NCI-H69 (cell line): ENCODE measurements around the gene LBR.

Source experiments
- DNase-seq: peaks from one replicate; lab custom pipeline; 2025; lab: John Stamatoyannopoulos, UW

LBR gene

DNA sequence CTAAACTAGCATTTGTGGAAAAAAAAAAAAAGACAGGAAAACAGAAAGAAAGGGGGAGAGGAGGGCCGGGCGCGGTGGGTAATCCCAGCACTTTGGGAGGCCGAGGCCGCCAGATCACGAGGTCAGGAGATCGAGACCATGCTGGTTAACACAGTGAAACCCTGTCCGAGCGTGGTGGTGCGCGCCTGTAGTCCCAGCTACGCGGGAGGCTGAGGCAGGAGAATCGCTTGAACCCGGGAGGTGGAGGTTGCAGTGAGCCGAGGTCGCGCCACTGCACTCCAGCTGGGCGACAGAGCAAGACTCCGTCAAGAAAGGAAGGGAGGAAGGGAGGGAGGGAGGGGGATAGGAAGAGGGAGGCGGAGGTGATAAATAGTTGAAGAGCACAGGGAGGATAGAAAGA is 54.7 kb downstream of the LBR start:
- DNase-seq: no peak

DNA sequence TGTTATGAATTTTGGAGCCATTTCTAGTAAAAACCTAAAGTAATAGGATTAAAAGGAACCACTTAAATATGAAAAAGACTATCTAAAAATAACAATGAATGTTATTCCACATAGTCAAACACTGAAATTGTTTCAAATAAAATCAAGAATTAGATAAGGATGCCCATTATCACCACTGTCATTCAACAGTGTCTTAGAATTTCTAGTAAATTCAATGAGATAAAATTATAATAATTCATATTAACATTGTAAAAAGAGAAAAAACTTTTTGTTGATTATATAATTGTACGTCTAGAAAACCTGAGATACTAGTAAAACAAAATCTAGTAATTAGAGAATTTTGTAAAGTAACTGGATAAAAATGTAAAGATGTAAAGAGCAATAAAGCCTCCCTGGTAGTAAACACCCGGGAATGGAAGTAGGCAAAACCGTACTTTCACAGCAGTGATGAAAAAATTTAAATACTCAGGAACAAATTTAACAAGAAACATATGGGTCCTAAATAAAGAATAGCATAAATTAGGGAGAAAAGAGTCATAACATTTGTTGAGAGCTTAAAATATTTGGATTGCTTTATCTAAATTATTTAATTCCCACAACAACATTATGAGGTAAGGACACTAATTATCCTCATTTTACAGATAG is 56.4 kb downstream of the LBR start:
- no peak for DNase-seq

DNA sequence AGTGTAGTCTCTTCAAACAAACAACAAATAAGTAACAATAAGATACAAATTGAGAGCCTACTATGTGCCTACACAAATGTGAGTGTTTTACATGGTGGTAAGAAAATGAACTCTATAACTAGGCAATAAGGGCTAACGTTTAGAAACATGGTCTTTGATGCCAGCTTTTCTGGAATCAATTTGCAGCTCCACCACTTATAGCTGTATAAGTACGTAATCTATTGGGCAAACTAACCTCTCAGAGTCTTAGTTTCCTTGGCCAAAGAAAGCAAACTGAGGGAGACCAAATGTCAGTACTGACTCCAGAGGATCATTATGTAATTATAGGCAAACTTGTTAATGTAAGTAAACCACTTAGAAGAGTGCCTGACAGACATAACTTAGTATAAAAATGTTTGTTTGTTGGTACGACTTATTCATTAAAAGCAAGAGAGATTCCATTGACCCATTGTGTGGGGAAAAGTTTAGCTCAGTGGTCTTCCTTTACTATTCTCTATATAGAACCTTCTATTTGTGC is 59.7 kb downstream of the LBR start:
- no peak for DNase-seq

- DNase-seq: no peak
These were observed 61.3 kb downstream of the LBR start for GRCh38 chr1:225366552-225366951.

DNA sequence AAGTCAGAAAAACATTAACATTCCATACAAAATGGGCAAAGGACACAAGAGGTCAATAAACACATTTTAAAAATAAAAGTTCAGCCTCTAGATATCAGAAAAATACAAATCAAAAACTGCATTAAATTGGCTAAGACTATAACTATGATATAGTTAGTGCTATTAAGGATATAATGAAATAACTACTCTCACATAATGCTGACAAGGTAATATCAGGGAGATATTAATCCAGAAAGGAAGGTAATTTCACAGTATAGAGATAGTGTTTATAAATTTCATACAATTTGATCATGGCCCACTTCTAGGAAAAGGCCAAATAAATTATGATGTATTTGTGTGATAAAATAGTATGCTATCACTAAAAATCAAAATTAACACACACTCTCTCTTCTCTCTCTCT is 61.8 kb downstream of the LBR start:
- no peak for DNase-seq

DNA sequence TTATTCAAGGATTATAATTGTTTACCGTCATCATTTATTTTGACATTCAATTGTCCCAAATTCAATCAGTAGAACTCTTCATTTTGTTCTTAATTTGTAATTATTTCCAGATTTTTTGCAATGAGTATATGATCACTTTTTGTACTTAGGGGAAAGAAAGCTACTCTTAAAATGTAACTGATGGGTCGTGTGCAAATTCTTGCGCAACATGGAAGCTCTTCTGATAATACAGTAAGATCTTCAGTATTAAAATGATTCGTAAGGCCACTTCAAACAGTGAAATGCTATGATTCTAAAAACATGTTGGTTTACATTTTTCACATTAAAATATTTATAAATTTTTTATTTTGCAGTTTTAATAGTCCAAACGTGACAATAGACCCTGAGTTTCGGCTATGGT is 63.4 kb downstream of the LBR start:
- DNase-seq: no peak

DNA sequence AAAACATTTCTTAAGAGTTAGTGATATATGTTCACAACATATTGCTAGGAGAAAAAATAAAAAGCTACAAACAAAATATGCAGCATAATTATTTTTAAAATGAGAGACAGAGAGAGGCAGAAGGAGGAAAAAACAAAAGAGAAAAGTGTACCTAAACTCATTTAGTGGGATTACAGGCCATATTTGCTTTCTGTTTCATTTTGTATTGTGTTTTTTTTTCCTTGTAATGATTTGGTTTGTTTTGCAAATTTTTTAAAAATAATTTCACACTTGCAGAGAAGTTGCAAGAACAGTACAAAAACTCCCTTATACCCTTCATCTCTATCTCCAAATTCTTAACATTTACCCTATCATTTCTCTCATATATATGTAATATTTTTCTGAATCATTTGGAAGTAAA is 65.0 kb downstream of the LBR start:
- DNase-seq: no peak

- no peak for DNase-seq
These were observed 66.7 kb downstream of the LBR start for GRCh38 chr1:225361176-225361575.

DNA sequence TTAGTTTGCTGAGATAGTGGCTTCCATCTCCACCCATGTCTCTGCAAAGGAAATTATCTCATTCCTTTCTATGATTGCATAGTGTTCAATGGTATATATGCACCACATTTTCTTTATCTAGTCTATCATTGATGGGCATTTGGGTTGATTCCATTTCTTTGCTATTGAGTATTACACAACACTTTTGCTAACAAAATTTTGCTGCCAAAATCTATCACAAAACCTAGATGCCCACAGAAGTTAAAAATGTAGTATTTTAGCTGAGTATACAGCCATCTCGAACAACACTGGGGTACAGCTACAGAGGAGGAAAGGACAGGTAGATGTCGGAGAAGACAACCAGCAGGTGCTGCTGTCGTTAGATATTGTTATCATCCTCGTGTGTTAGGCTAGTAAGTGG is 67.7 kb downstream of the LBR start:
- no peak for DNase-seq

GRCh38 chr1:225355863-225356262 is 72.0 kb downstream of the LBR start:
- DNase-seq: no peak

DNA sequence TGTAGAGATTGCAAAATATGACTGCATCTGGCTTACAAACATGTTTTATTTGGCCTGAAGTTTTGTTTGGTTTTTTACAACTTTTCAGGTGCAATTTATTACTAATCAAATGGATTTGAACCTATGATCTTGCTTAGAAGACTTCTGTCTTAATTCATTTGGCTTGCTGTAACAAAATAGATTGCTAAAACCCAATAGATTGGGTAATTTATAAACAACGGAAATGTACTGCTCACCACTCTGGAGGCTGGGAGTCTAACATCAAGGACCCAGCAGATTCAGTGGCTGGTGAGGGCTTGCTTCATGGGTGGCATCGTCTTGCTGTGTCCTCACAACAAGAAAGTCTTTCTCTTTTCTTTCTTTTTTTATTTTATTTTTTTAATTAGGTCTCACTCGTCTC is 72.9 kb downstream of the LBR start:
- no peak for DNase-seq
